Body of pancreas (tissue), 4 donors: ENCODE measurements around the gene FBLN5. TPM values are rescaled to one million over a fixed set of nuclear protein-coding genes. Genes with fewer than 3 reads are reported as not detected.

Experiments used
- ATAC-seq: fragments of 150-250 bp; one replicate; pipeline ENCODE4 v1.9.1; 2016
- DNase-seq, 4 donors: peaks; one replicate each; pipeline ENCODE4 v3.0.0-alpha.2; 2019
- H3K27ac ChIP-seq, 4 donors: fragments of 200-600 bp; sonication (generic); 1 replicate in 3 of 4; 2 replicates in 1 of 4; pipeline versions ENCODE4 v1.5.1 to v1.6.1; 2016 to 2019; ENCODE audit warnings: mild to moderate bottlenecking in 1 of 4, mixed read lengths in 1 of 4, moderate library complexity in 1 of 4
- H3K27me3 ChIP-seq, 2 donors: fragments of 200-600 bp; sonication (generic); one replicate each; pipeline ENCODE4 v1.6.0; 2016; ENCODE audit warnings: mild to moderate bottlenecking in 1 of 2
- H3K36me3 ChIP-seq, 2 donors: fragments of 200-600 bp; sonication (generic); replicated peaks in 1 of 2; 2 replicates each; pipeline ENCODE4 v1.5.1; 2016; ENCODE audit warnings: low read depth in 2 of 2; ENCODE audit not compliant: insufficient read depth in 1 of 2
- H3K4me1 ChIP-seq: fragments of 200-600 bp; sonication (generic); one replicate; pipeline ENCODE4 v1.6.0; 2016
- H3K4me3 ChIP-seq, 2 donors: fragments of 200-600 bp; sonication (generic); 1 replicate in 1 of 2; 2 replicates in 1 of 2; pipeline ENCODE4 v1.5.1; 2016 to 2019
- H3K9me3 ChIP-seq, 3 donors: fragments of 200-600 bp; sonication (generic); 1 replicate in 2 of 3; 2 replicates in 1 of 3; pipeline ENCODE4 v1.5.1; 2016
- CTCF ChIP-seq, 7 experiments: fragments of 450-650 bp in 4 of 7; fragments of 200-600 bp in 3 of 7; sonication (generic) in 3 of 7; IDR thresholded peaks; one replicate each; pipeline ENCODE4 v1.5.1; 2016 to 2019; ENCODE audit warnings: antibody characterized with exemption in 7 of 7
- POLR2A ChIP-seq, 3 donors: fragments of 450-650 bp; IDR thresholded peaks; one replicate each; pipeline ENCODE4 v1.6.1; 2016; ENCODE audit warnings: antibody characterized with exemption in 3 of 3, mild to moderate bottlenecking in 2 of 3
- WGBS, 2 donors: methylation state at CpG; one replicate each; pipeline ENCODE4 v1.1.5; 2017; 5-methylcytosine and 5-hydroxymethylcytosine counted together
- intact Hi-C: fragments of 100-400 bp; cut with DNase I; formaldehyde crosslinking; loops from one replicate; pipeline ENCODE4 v1.15.1; 2023
- total RNA-seq, 2 donors: library from RNA; depleted of rRNA; stranded (reverse); fragments of >200 nt; gene quantifications; one replicate each; pipeline ENCODE4 v1.1.0, GENCODE V29; 2016

The FBLN5 gene
- total RNA-seq, 2 donors from 2014 or later = 52.1 to 129 TPM

- Histone ChIP-seq H3K4me3 (no peak overlapping the region), H3K36me3 (no peaks in the 10 kb centered on the region), H3K4me1 (peaks cover 6% of the 10 kb centered on the region), H3K27ac (no peak overlapping the region), H3K27me3 (no peaks in the 10 kb centered on the region), H3K9me3 (no peaks in the 10 kb centered on the region)
- ATAC-seq (no peak), DNase-seq (no peak)
- WGBS, 2 donors = 69 to 79% methylated on average over 8 of the region's 8 CpGs
- intact Hi-C loops = no loop called here
- TF ChIP-seq CTCF (IDR thresholded peaks at IDR 0.05) (no peak), POLR2A (IDR thresholded peaks at IDR 0.05) (no peak)
These were observed 5.9 kb upstream of the FBLN5 start for GRCh38 chr14:91953170-91953985.

GRCh38 chr14:91946622-91947474 is 646 bp downstream of the FBLN5 start:
- Histone ChIP-seq H3K4me3 (peak overlapping the region; percentile 41 to 45), H3K9me3 (no peaks in the 10 kb centered on the region), H3K36me3 (no peaks in the 10 kb centered on the region), H3K4me1 (peaks cover 5% of the 10 kb centered on the region), H3K27me3 (no peaks in the 10 kb centered on the region), H3K27ac (peak overlapping the region in 3 of 4 donors; percentile 38 to 66 (median 57))
- no peak for TF ChIP-seq POLR2A (IDR thresholded peaks at IDR 0.05)
- TF ChIP-seq CTCF (IDR thresholded peaks at IDR 0.05) = no peak
- 4 to 5% methylated on average over 36 to 38 of the region's 38 CpGs for WGBS, 2 donors
- ATAC-seq (peak; percentile 38), DNase-seq (peak in 2 of 4 donors; percentile 20 to 23)
- intact Hi-C loops = no loop called here

- Histone ChIP-seq H3K27me3 (no peaks in the 10 kb centered on the region), H3K9me3 (no peaks in the 10 kb centered on the region), H3K36me3 (no peaks in the 10 kb centered on the region), H3K4me3 (no peak overlapping the region), H3K4me1 (peaks cover 5% of the 10 kb centered on the region), H3K27ac (peak overlapping the region in 2 of 4 donors; percentile 57 to 66)
- DNase-seq (no peak), ATAC-seq (no peak)
- intact Hi-C loops = no loop called here
- WGBS, 2 donors = 48 to 60% methylated on average over 10 of the region's 10 CpGs
- TF ChIP-seq CTCF (IDR thresholded peaks at IDR 0.05) (no peak), POLR2A (IDR thresholded peaks at IDR 0.05) (no peak)
These were observed 1.5 kb downstream of the FBLN5 start for GRCh38 chr14:91945751-91946621.

- no peak overlapping the region for H3K4me3 ChIP-seq
- no peak overlapping the region for H3K27ac ChIP-seq
- DNase-seq (no peak), ATAC-seq (no peak)
- no peaks in the 10 kb centered on the region for H3K36me3 ChIP-seq
- peaks cover 8% of the 10 kb centered on the region for H3K4me1 ChIP-seq
- intact Hi-C loops = no loop called here
- WGBS, 2 donors = 91 to 93% methylated on average over 9 of the region's 9 CpGs
- no peaks in the 10 kb centered on the region for H3K27me3 ChIP-seq
- no peaks in the 10 kb centered on the region for H3K9me3 ChIP-seq
- TF ChIP-seq POLR2A (IDR thresholded peaks at IDR 0.05) (no peak), CTCF (IDR thresholded peaks at IDR 0.05) (no peak)
These were observed 4.5 kb downstream of the FBLN5 start for GRCh38 chr14:91942946-91943345.
